Measurements from ENCODE around the gene KCNQ1. TPM values are rescaled to one million over a fixed set of nuclear protein-coding genes. Genes with fewer than 3 reads are reported as not detected.

Gene KCNQ1
- total and polyA plus RNA-seq, 2 of the 13 experiments (the other 11 are each of a cell fraction or from before 2014, with no cell fraction given), result 0.02 to 0.08 TPM

DNA sequence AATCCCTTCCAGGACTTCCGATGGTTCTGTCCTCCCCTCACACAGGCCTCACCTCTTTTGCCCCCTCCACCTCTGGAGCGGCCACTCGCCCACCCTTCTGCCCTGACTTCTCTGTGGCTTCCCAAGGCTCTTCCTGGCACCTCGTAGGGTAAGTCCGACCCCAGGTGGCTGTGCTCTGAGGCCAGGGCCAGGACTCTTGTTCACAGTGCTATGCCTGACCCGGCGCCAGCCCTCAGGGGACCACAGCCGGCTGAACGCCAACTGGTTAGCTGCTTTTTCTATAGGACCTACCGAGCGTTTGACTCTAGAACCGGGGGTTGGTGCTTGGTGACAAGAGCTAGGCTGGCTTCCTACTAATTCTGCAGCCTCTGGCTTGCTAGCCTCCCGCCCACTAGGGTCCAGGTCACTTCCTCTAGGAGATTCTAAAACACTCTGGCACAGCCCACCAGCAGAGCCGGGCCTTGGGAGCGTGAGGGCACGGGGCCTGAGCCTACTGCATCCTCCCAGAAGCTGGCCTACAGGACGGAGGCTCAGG is 283.4 kb downstream of the KCNQ1 start (continued):
- TF ChIP-seq ZHX1 (CRISPR knock-in tag; IDR thresholded peaks at IDR 0.05; ENCODE audit: low read depth), result no peak
- TF ChIP-seq, protein P1, sequence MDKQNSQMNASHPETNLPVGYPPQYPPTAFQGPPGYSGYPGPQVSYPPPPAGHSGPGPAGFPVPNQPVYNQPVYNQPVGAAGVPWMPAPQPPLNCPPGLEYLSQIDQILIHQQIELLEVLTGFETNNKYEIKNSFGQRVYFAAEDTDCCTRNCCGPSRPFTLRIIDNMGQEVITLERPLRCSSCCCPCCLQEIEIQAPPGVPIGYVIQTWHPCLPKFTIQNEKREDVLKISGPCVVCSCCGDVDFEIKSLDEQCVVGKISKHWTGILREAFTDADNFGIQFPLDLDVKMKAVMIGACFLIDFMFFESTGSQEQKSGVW (CRISPR knock-in tag; IDR thresholded peaks at IDR 0.05; ENCODE audit: borderline replicate concordance), result no peak
- TF ChIP-seq SETDB1 (CRISPR knock-in tag; IDR thresholded peaks at IDR 0.05; ENCODE audit: borderline replicate concordance), result no peak
- TF ChIP-seq KDM4B (CRISPR knock-in tag; IDR thresholded peaks at IDR 0.05), result no peak
- TF ChIP-seq CREB1 (IDR thresholded peaks at IDR 0.05), result no peak
- TF ChIP-seq CREB1 (CRISPR knock-in tag; IDR thresholded peaks at IDR 0.05), result no peak
- TF ChIP-seq ZNF614 (CRISPR knock-in tag; IDR thresholded peaks at IDR 0.05; ENCODE audit: borderline replicate concordance), result no peak
- no peak for TF ChIP-seq PRDM10 (CRISPR knock-in tag; IDR thresholded peaks at IDR 0.05; ENCODE audit: low read depth)
- no peak for TF ChIP-seq DDIT3 (CRISPR knock-in tag; IDR thresholded peaks at IDR 0.05)
- TF ChIP-seq PCBP2 (optimal IDR thresholded peaks at IDR 0.05; ENCODE audit: low read depth, low read length, poor library complexity, severe bottlenecking), result no peak
- no peak for TF ChIP-seq ZNF260 (CRISPR knock-in tag; IDR thresholded peaks at IDR 0.05; ENCODE audit: borderline replicate concordance, low read depth)
- TF ChIP-seq ZNF607 (CRISPR knock-in tag; IDR thresholded peaks at IDR 0.05; ENCODE audit: borderline replicate concordance), result no peak
- TF ChIP-seq POGZ (CRISPR knock-in tag; IDR thresholded peaks at IDR 0.05), result no peak
- no peak for TF ChIP-seq ZNF549 (CRISPR knock-in tag; IDR thresholded peaks at IDR 0.05)
- no peak for TF ChIP-seq ZNF678 (CRISPR knock-in tag; IDR thresholded peaks at IDR 0.05)
- no peak for TF ChIP-seq RXRA (CRISPR knock-in tag; IDR thresholded peaks at IDR 0.05)
- no peak for TF ChIP-seq SALL2 (CRISPR knock-in tag; IDR thresholded peaks at IDR 0.05)
- TF ChIP-seq ATM (IDR thresholded peaks at IDR 0.05; ENCODE audit: borderline replicate concordance), result no peak
- no peak for TF ChIP-seq CBX1 (IDR thresholded peaks at IDR 0.05; ENCODE audit: low read depth)
- no peak for TF ChIP-seq SP5 (CRISPR knock-in tag; IDR thresholded peaks at IDR 0.05; ENCODE audit: borderline replicate concordance, low read depth)
- no peak for TF ChIP-seq YEATS4 (CRISPR knock-in tag; IDR thresholded peaks at IDR 0.05; ENCODE audit: borderline replicate concordance)
- TF ChIP-seq, protein P2, sequence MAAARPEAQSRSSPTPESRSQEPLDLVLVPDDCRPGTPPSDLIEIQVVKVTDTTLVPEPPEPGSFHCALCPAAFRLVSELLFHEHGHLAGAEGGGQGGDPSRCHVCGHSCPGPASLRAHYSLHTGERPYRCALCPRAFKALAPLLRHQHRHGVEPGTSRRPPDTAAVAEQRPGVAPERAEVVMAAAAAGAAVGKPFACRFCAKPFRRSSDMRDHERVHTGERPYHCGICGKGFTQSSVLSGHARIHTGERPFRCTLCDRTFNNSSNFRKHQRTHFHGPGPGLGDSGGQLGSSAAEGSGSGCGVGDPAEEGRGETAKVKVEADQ (CRISPR knock-in tag; IDR thresholded peaks at IDR 0.05; ENCODE audit: borderline replicate concordance), result no peak
- TF ChIP-seq ZNF44 (CRISPR knock-in tag; IDR thresholded peaks at IDR 0.05), result no peak

Measured in HepG2 (cell line).